GM12801 (cell line): ENCODE data around the gene RASA3.

Experiments
- TF ChIP-seq, protein P1 (sequence below): IDR thresholded peaks from one replicate; pipeline ENCODE4 v1.5.1; 2011; ENCODE audit warnings: control low read depth; ENCODE audit not compliant: insufficient read length; ENCODE audit errors: extremely low read depth

Gene RASA3

DNA sequence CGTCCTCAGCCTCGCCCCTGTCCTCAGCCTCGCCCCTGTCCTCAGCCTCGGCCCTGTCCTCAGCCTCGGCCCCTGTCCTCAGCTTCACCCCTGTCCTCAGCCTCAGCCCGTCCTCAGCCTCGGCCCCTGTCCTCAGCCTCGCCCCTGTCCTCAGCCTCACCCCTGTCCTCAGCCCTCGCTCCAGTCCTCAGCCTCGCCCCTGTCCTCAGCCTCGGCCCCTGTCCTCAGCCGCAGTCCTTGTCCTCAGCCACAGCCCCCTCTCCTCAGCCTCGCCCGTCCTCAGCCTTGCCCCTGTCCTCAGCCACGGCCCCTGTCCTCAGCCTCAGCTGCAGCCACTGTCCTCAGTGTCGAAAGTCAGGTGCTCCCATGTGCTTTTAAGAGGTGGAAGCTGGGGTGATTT is 169.0 kb downstream of the RASA3 start:
- TF ChIP-seq, protein P1, sequence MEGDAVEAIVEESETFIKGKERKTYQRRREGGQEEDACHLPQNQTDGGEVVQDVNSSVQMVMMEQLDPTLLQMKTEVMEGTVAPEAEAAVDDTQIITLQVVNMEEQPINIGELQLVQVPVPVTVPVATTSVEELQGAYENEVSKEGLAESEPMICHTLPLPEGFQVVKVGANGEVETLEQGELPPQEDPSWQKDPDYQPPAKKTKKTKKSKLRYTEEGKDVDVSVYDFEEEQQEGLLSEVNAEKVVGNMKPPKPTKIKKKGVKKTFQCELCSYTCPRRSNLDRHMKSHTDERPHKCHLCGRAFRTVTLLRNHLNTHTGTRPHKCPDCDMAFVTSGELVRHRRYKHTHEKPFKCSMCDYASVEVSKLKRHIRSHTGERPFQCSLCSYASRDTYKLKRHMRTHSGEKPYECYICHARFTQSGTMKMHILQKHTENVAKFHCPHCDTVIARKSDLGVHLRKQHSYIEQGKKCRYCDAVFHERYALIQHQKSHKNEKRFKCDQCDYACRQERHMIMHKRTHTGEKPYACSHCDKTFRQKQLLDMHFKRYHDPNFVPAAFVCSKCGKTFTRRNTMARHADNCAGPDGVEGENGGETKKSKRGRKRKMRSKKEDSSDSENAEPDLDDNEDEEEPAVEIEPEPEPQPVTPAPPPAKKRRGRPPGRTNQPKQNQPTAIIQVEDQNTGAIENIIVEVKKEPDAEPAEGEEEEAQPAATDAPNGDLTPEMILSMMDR, result no peak

DNA sequence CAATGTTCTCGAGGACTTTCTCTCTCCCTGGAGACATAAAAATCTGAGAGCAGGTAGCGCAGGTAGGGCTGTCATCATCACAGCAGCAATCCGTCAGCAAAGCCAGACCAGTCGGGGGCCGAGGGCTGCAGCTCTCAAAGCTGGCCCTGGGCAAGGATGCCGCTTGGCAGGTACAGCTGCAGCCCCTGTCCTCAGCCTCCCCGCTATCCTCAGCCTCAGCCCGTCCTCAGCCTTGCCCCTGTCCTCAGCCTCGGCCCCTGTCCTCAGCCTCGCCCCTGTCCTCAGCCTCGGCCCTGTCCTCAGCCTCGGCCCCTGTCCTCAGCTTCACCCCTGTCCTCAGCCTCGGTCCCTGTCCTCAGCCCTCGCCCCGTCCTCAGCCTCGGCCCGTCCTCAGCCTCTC is 169.4 kb downstream of the RASA3 start:
- TF ChIP-seq, protein P1, result no peak

DNA sequence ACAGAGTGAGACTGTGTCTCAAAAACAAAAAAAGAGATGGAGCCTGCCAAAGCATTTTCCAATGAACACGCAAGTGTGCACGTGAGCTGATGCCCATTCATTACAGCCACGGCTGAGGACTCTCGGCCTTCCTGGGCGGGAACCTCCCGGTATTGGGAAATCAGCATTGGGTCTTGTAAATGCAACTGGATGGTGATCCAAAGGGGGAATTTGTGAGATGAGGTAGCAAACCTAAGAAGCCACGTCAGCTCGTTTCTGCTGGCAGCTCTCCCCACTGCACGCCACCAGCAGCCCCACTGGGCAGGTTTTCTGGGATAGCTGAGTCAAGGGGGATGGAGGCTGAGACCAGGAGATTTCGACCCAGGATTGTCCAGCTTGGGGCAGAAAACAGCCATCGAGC is 170.0 kb downstream of the RASA3 start:
- TF ChIP-seq, protein P1, result no peak

DNA sequence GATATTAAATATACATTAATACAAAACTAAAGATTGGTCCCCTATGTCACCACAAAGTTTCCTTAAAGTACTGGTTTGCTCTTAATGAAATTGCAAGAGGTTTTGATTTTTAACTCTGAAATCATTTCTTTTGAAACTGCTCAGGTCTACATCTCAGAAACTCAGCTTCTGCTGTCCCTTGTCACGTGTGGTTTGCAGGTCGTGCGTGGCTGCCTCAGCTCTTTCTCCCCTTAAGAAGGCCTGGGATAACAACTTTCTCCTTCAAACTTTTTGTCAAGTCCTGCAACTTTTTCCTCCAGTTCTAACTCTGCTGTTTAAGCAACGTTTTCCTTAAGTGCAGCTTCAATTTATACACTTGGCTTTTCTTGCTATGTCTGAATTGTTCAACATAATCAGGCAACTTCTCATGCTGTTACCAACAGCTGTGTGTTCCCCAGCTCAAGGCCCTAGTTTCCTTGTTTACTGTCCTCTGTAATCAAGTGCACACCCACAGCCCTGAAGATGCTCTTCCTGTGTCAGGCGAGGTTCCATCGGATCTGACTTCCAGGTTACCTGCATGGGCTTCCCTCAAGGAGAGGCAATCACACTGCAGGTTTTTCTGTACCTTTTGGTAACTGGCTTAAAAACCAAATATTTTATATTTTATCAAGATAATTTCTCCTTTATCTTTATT is 172.0 kb downstream of the RASA3 start:
- TF ChIP-seq, protein P1, result no peak

DNA sequence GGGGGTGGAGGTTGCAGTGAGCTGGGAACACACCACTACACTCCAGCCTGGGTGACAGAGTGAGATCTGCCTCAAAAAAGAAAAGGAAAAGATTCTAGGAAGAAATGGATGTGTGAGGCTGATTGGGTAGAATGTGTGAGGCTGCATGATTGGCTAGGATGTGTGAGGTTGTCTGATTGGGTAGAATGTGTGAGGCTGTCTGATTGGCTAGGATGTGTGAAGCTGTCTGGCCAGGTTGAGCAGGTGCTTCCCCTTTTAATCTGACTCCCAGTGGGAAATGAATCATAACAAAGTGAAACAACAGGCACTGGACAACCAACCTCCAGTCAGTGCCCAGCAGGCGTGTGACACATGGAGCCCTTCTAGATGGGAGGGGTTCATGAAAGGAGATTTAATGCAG is 173.2 kb downstream of the RASA3 start:
- TF ChIP-seq, protein P1, result no peak

DNA sequence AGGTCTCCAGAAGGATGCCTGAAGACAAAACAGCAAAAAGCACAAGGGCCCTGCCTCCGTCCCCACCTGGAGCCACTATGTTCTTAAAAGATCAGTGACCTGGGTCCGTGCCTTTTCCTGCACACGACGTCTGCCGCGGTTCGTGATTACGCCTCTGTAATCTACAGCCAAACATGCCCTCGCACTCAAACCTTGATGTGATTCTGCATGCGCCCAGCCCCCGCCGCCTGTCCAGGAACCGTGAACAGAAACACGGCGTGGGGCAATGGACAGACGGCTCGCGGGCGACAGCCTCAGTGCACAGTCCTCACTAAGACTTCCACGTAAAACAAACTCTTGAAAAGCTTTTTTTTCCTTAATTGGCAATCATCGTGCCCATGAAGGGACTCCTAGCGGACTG is 174.1 kb downstream of the RASA3 start:
- TF ChIP-seq, protein P1, result no peak

DNA sequence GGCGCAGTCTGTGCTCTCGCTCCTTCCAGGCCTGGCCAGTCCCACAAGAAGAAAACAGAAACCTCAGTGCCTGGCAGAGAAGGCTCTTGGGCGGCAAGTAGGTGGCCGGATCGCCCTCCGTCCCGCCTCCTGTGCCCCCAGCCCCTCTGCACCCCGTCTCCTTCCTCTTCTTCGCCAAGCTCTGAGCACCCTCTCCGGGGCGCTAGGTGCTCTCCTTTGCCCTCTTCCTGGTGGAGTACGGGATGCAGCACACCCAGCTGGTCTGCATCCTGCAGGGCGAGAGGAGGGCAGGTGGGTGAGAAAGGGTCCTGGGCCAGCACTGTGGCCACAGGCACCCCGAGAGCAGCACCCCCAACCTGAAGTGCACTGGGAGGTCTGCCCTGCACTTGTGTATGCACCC is 175.9 kb downstream of the RASA3 start:
- TF ChIP-seq, protein P1, result no peak

DNA sequence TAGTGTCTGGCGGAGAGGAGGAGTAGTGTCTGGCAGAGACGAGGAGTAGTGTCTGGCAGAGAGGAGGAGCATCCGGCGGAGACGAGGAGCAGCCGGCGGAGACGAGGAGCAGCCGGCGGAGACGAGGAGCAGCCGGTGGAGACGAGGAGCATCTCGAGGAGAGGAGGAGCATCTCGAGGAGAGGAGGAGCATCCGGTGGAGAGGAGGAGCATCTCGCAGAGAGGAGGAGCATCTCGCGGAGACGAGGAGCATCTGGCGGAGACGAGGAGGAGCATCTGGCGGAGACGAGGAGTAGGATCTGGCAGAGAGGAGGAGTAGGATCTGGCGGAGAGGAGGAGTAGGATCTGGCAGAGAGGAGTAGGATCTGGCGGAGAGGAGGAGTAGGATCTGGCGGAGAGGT is 176.7 kb downstream of the RASA3 start:
- TF ChIP-seq, protein P1, result no peak
